ENCODE data around the gene XYLT1. TPM values are rescaled to one million over a fixed set of nuclear protein-coding genes. Genes with fewer than 3 reads are reported as not detected.

XYLT1 gene
- total and polyA plus RNA-seq, 2 of the 13 experiments (the other 11 are each of a cell fraction or from before 2014, with no cell fraction given): not detected

GRCh38 chr16:17391715-17392114 is 79.0 kb downstream of the XYLT1 start:
- Histone ChIP-seq H4K20me1 (ENCODE audit: insufficient read depth, low read length) (no peaks in the 10 kb centered on the region), H3K4me3 (replicated peaks in 1 of 3; ENCODE audit: insufficient read depth in 1 of 3, low read depth in 2 of 3, low read length in 3 of 3) (no peak overlapping the region), H3K9ac (ENCODE audit: insufficient read depth, low read depth, low read length) (no peak overlapping the region), H3K27me3 (ENCODE audit: control insufficient read depth in 1 of 2, insufficient read depth in 2 of 2, low read length in 2 of 2) (peaks cover 3 to 16% of the 10 kb centered on the region in 2 experiments; a peak in 3 of 5 replicates), H3K4me1 (ENCODE audit: insufficient read depth, low read length) (no peaks in the 10 kb centered on the region), H3K79me2 (ENCODE audit: insufficient read depth, low read length) (no peaks in the 10 kb centered on the region), H3K27ac (ENCODE audit: extremely low read length, insufficient read depth, low read length) (no peak overlapping the region), H3K9me3 (ENCODE audit: low read length) (no peaks in the 10 kb centered on the region), H2AFZ (ENCODE audit: low read length) (no peak overlapping the region), H3K36me3 (replicated peaks in 1 of 2; ENCODE audit: control insufficient read depth in 1 of 2, insufficient read depth in 2 of 2, low read length in 2 of 2) (no peaks in the 10 kb centered on the region), H3K4me2 (ENCODE audit: low read depth, low read length) (no peak overlapping the region)
- in situ Hi-C loops (cut with HindIII; ENCODE audit: extremely low pct_ligation_motif_present, low pct_unique_long_range_greater_than_20kb): no loop called here
- BruUV-seq (replicated peaks): no TSS peak
- DNase-seq (ENCODE audit: low spot score) (no peak), FAIRE-seq (no peak), ATAC-seq (no peak)
- TF ChIP-seq ZNF562 (CRISPR knock-in tag; IDR thresholded peaks at IDR 0.05; ENCODE audit: borderline replicate concordance): no peak
- no peak for TF ChIP-seq YEATS2 (CRISPR knock-in tag; IDR thresholded peaks at IDR 0.05; ENCODE audit: borderline replicate concordance)
- no peak for TF ChIP-seq FIP1L1 (IDR thresholded peaks at IDR 0.05; ENCODE audit: borderline replicate concordance, insufficient read depth, low read depth, low read length)
- no peak for TF ChIP-seq TEAD3 (CRISPR knock-in tag; optimal IDR thresholded peaks at IDR 0.05; ENCODE audit: borderline replicate concordance)
- TF ChIP-seq ZNF691 (CRISPR knock-in tag; IDR thresholded peaks at IDR 0.05; ENCODE audit: borderline replicate concordance, low read depth): no peak
- no peak for TF ChIP-seq ZNF670 (CRISPR knock-in tag; IDR thresholded peaks at IDR 0.05; ENCODE audit: borderline replicate concordance)
- no peak for TF ChIP-seq ZNF329 (CRISPR knock-in tag; IDR thresholded peaks at IDR 0.05; ENCODE audit: low read depth)
- no peak for TF ChIP-seq ZNF607 (CRISPR knock-in tag; IDR thresholded peaks at IDR 0.05; ENCODE audit: borderline replicate concordance)
- no peak for TF ChIP-seq NFYC (CRISPR knock-in tag; IDR thresholded peaks at IDR 0.05)
- no peak for TF ChIP-seq JARID2 (CRISPR knock-in tag; IDR thresholded peaks at IDR 0.05; ENCODE audit: insufficient replicate concordance)
- no peak for TF ChIP-seq CENPBD1 (CRISPR knock-in tag; IDR thresholded peaks at IDR 0.05; ENCODE audit: borderline replicate concordance, low read depth)
- TF ChIP-seq ZNF317 (CRISPR knock-in tag; IDR thresholded peaks at IDR 0.05): no peak
- no peak for TF ChIP-seq RFX3 (CRISPR knock-in tag; IDR thresholded peaks at IDR 0.05)
- TF ChIP-seq RXRA (CRISPR knock-in tag; IDR thresholded peaks at IDR 0.05): no peak
- TF ChIP-seq, protein P1, sequence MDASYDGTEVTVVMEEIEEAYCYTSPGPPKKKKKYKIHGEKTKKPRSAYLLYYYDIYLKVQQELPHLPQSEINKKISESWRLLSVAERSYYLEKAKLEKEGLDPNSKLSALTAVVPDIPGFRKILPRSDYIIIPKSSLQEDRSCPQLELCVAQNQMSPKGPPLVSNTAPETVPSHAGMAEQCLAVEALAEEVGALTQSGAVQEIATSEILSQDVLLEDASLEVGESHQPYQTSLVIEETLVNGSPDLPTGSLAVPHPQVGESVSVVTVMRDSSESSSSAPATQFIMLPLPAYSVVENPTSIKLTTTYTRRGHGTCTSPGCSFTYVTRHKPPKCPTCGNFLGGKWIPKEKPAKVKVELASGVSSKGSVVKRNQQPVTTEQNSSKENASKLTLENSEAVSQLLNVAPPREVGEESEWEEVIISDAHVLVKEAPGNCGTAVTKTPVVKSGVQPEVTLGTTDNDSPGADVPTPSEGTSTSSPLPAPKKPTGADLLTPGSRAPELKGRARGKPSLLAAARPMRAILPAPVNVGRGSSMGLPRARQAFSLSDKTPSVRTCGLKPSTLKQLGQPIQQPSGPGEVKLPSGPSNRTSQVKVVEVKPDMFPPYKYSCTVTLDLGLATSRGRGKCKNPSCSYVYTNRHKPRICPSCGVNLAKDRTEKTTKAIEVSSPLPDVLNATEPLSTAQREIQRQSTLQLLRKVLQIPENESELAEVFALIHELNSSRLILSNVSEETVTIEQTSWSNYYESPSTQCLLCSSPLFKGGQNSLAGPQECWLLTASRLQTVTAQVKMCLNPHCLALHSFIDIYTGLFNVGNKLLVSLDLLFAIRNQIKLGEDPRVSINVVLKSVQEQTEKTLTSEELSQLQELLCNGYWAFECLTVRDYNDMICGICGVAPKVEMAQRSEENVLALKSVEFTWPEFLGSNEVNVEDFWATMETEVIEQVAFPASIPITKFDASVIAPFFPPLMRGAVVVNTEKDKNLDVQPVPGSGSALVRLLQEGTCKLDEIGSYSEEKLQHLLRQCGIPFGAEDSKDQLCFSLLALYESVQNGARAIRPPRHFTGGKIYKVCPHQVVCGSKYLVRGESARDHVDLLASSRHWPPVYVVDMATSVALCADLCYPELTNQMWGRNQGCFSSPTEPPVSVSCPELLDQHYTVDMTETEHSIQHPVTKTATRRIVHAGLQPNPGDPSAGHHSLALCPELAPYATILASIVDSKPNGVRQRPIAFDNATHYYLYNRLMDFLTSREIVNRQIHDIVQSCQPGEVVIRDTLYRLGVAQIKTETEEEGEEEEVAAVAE (CRISPR knock-in tag; IDR thresholded peaks at IDR 0.05; ENCODE audit: borderline replicate concordance): no peak
- TF ChIP-seq CSRNP1 (CRISPR knock-in tag; IDR thresholded peaks at IDR 0.05): no peak
- intact Hi-C loops (cut with micrococcal nuclease; ENCODE audit: unreplicated experiment): no loop called here
- ChIA-PET POLR2A (no interaction called here), CTCF (ENCODE audit: low intra/inter-chr PET ratio, low total read pairs) (no interaction called here)
- WGBS (ENCODE audit: low lambda C conversion rate): 34% methylated on average over 5 of the region's 5 CpGs

All from HepG2 (cell line).